ENCODE results near the gene ELFN1. TPM values are rescaled to one million over a fixed set of nuclear protein-coding genes. Genes with fewer than 3 reads are reported as not detected.

ELFN1 gene
- total and polyA plus RNA-seq, 9 of the 15 experiments (the other 6 are each of a cell fraction or from before 2014, with no cell fraction given): 0.04 to 0.64 (median 0.18) TPM; not detected in 2

GRCh38 chr7:1707756-1708595 lies 37.9 kb downstream of the ELFN1 start:
- ATAC-seq (no peak), FAIRE-seq (no peak), DNase-seq (ENCODE audit: extremely low read depth in 1 of 4, low spot score in 3 of 4) (no peak)
- POLR2A ChIA-PET: interaction anchor here (0.6 kb wide), 1 partner anchor 63 kb away, joined by 3 read pairs; no protein-coding TSS in a partner anchor
- whole genome bisulfite sequencing (ENCODE audit: insufficient coverage, low coverage, missing lambda C conversion rate): 8% methylated on average over 17 of the region's 17 CpGs
- Histone ChIP-seq H3K4me3 (no peak overlapping the region), H3K79me2 (ENCODE audit: control insufficient read depth, insufficient read depth, low read length) (no peaks in the 10 kb centered on the region), H3K36me3 (ENCODE audit: control insufficient read depth, insufficient read depth, low read length) (no peaks in the 10 kb centered on the region), H3K4me1 (replicated peaks in 1 of 2; ENCODE audit: control insufficient read depth in 2 of 2, insufficient read depth in 2 of 2, low read length in 2 of 2) (peaks cover 0 to 22% of the 10 kb centered on the region in 2 experiments; a peak in 1 of 5 replicates), H3K4me2 (ENCODE audit: insufficient read depth, low read length) (no peak overlapping the region), H3K27me3 (ENCODE audit: control insufficient read depth in 2 of 2, insufficient read depth in 2 of 2, low read length in 2 of 2) (peaks cover 5 to 33% of the 10 kb centered on the region in 2 experiments; a peak in 4 of 5 replicates), H3K9ac (ENCODE audit: insufficient read depth in 1 of 2, low read depth in 2 of 2, low read length in 2 of 2) (no peak overlapping the region), H2AFZ (ENCODE audit: low read depth, low read length) (no peak overlapping the region), H3K27ac (ENCODE audit: extremely low read depth, low read depth, low read length) (no peak overlapping the region), H4K20me1 (replicated peaks; ENCODE audit: control insufficient read depth, insufficient read depth, low read length) (no peaks in the 10 kb centered on the region), H3K9me1 (ENCODE audit: control insufficient read depth, insufficient read depth, low read length) (no peaks in the 10 kb centered on the region), H3K9me3 (replicated peaks; ENCODE audit: control insufficient read depth, insufficient read depth, low read depth, low read length) (peaks cover 5% of the 10 kb centered on the region)
- CTCF ChIA-PET (ENCODE audit: low intra/inter-chr PET ratio): no interaction called here
- no TSS peak for BruUV-seq (replicated peaks)
- intact Hi-C loops (cut with micrococcal nuclease): loop anchor here (10.0 kb wide), 1 partner anchor 63 kb away; no protein-coding TSS in a partner anchor
- in situ Hi-C loops (cut with MboI): no loop called here
- no peak for TF ChIP-seq RBBP5 (IDR thresholded peaks at IDR 0.05; ENCODE audit: borderline replicate concordance, insufficient read depth, low read length, poor library complexity, severe bottlenecking)
- no peak for TF ChIP-seq SNRNP70 (optimal IDR thresholded peaks at IDR 0.05; ENCODE audit: low read depth, low read length)
- no peak for TF ChIP-seq ZZZ3 (IDR thresholded peaks at IDR 0.05)
- TF ChIP-seq MLX (CRISPR knock-in tag; conservative IDR thresholded peaks at IDR 0.05): no peak
- TF ChIP-seq MEIS2 (IDR thresholded peaks at IDR 0.05; ENCODE audit: partially characterized antibody): no peak
- no peak for TF ChIP-seq NCOA1 (IDR thresholded peaks at IDR 0.05; ENCODE audit: low read depth)
- no peak for TF ChIP-seq ERF (CRISPR knock-in tag; IDR thresholded peaks at IDR 0.05)
- TF ChIP-seq BCOR (IDR thresholded peaks at IDR 0.05): peak; percentile 95
- peak; percentile 25; the same call in 1 of the 2 replicates for TF ChIP-seq ADNP (tag; IDR thresholded peaks at IDR 0.05)
- TF ChIP-seq RNF219 (CRISPR knock-in tag; IDR thresholded peaks at IDR 0.05): no peak
- peak in 1 of 2 experiments; percentile 40; a peak in 2 of 4 replicates for TF ChIP-seq RAD21 (CRISPR knock-in tag; conservative IDR thresholded peaks at IDR 0.05 in 1 of 2, IDR thresholded peaks at IDR 0.05 in 1 of 2)
- no peak for TF ChIP-seq NR4A1 (CRISPR knock-in tag; IDR thresholded peaks at IDR 0.05)
- TF ChIP-seq NR4A1 (tag; IDR thresholded peaks at IDR 0.05): no peak
- TF ChIP-seq SLC30A9 (CRISPR knock-in tag; IDR thresholded peaks at IDR 0.05): no peak
- no peak for TF ChIP-seq CCAR2 (IDR thresholded peaks at IDR 0.05; ENCODE audit: low read depth, low read length)
- no peak for TF ChIP-seq CREM (IDR thresholded peaks at IDR 0.05; ENCODE audit: low read depth)
- TF ChIP-seq ZNF589 (CRISPR knock-in tag; IDR thresholded peaks at IDR 0.05; ENCODE audit: low read depth): no peak
- TF ChIP-seq RFX7 (CRISPR knock-in tag; IDR thresholded peaks at IDR 0.05): no peak
- TF ChIP-seq ZNF316 (IDR thresholded peaks at IDR 0.05): no peak
- no peak for TF ChIP-seq ZNF146 (CRISPR knock-in tag; IDR thresholded peaks at IDR 0.05; ENCODE audit: unreplicated experiment)
- no peak for TF ChIP-seq ZNF239 (CRISPR knock-in tag; IDR thresholded peaks at IDR 0.05)
- no peak for TF ChIP-seq ZNF551 (CRISPR knock-in tag; IDR thresholded peaks at IDR 0.05)
